CD14-positive monocyte (primary cell): Measurements from ENCODE around the gene POU6F2. TPM values are rescaled to one million over a fixed set of nuclear protein-coding genes. Genes with fewer than 3 reads are reported as not detected.
"Not testable (repeated sequence)": the region's sequence is repeated elsewhere in the genome, so short reads cannot be mapped to it uniquely, and the experiment has no call there.

Experiments
- DNase-seq, 3 donors: peaks; one replicate each; pipeline ENCODE4 v3.0.0-alpha.2; 2011 to 2022
- H2AFZ ChIP-seq: 2 replicates; pipeline ENCODE4 v1.6.0; 2012; ENCODE audit warnings: mild to moderate bottlenecking, low read depth, low read length, inconsistent platforms; ENCODE audit not compliant: insufficient read depth, poor library complexity, severe bottlenecking
- H3K27ac ChIP-seq, 2 donors: 1 replicate in 1 of 2; 2 replicates in 1 of 2; pipeline ENCODE4 v1.5.1; 2012 to 2013; ENCODE audit warnings: low read length in 2 of 2, control low read depth in 1 of 2, inconsistent platforms in 1 of 2, low read depth in 1 of 2, mild to moderate bottlenecking in 1 of 2
- H3K27me3 ChIP-seq, 2 donors: one replicate each; pipeline versions ENCODE4 v1.6.0 to v1.6.1; 2011 to 2013; ENCODE audit warnings: low read length in 2 of 2; ENCODE audit not compliant: control insufficient read depth in 2 of 2, insufficient read depth in 2 of 2
- H3K36me3 ChIP-seq, 2 donors: replicated peaks in 1 of 2; 1 replicate in 1 of 2; 2 replicates in 1 of 2; pipeline versions ENCODE4 v1.5.1 to v1.6.1; 2012 to 2013; ENCODE audit warnings: low read length in 2 of 2, control low read depth in 1 of 2, inconsistent platforms in 1 of 2, mild to moderate bottlenecking in 1 of 2; ENCODE audit not compliant: insufficient read depth in 2 of 2, control insufficient read depth in 1 of 2
- H3K4me1 ChIP-seq, 2 donors: 1 replicate in 1 of 2; 2 replicates in 1 of 2; pipeline versions ENCODE4 v1.5.1 to v1.6.1; 2012 to 2013; ENCODE audit warnings: low read length in 2 of 2, control low read depth in 1 of 2, inconsistent platforms in 1 of 2, mild to moderate bottlenecking in 1 of 2, moderate library complexity in 1 of 2; ENCODE audit not compliant: insufficient read depth in 2 of 2, control insufficient read depth in 1 of 2
- H3K4me2 ChIP-seq: replicated peaks from 2 replicates; pipeline ENCODE3; 2012; ENCODE audit warnings: low read length, moderate library complexity, mild to moderate bottlenecking; ENCODE audit not compliant: poor library complexity, severe bottlenecking; ENCODE audit errors: extremely low read depth
- H3K4me3 ChIP-seq, 3 experiments: fragments of 200-600 bp in 1 of 3; sonication (generic) in 1 of 3; replicated peaks in 1 of 3; 1 replicate in 2 of 3; 2 replicates in 1 of 3; pipeline ENCODE4 v1.5.1; 2011 to 2013; ENCODE audit warnings: low read length in 3 of 3, mild to moderate bottlenecking in 3 of 3, control low read depth in 2 of 3, low read depth in 2 of 3, inconsistent platforms in 1 of 3, moderate library complexity in 1 of 3
- H3K79me2 ChIP-seq: 2 replicates; pipeline ENCODE4 v1.6.0; 2012; ENCODE audit warnings: mild to moderate bottlenecking, control low read depth, inconsistent platforms, low read length, moderate library complexity; ENCODE audit not compliant: insufficient read depth
- H3K9ac ChIP-seq: 2 replicates; pipeline ENCODE4 v1.6.0; 2017; ENCODE audit warnings: low read length, mild to moderate bottlenecking; ENCODE audit not compliant: insufficient read depth, poor library complexity, severe bottlenecking
- H3K9me3 ChIP-seq, 2 donors: replicated peaks in 1 of 2; 1 replicate in 1 of 2; 2 replicates in 1 of 2; pipeline versions ENCODE4 v1.5.1 to v1.6.1; 2012 to 2013; ENCODE audit warnings: low read length in 2 of 2, control low read depth in 1 of 2; ENCODE audit not compliant: control insufficient read depth in 1 of 2, insufficient read depth in 1 of 2
- H4K20me1 ChIP-seq: 2 replicates; pipeline ENCODE4 v1.6.0; 2012; ENCODE audit warnings: mild to moderate bottlenecking, low read length, control low read depth, moderate library complexity; ENCODE audit not compliant: insufficient read depth
- H3K27ac Mint-ChIP-seq, 7 donors: one replicate each; pipeline ENCODE4 v1.8.0; 2020; ENCODE audit warnings: mild to moderate bottlenecking in 7 of 7, mixed read lengths in 7 of 7, moderate library complexity in 6 of 7, inconsistent platforms in 2 of 7
- H3K27me3 Mint-ChIP-seq, 3 donors: one replicate each; pipeline ENCODE4 v1.8.0; 2021 to 2022; ENCODE audit warnings: low read depth in 3 of 3, mild to moderate bottlenecking in 3 of 3, mixed read lengths in 3 of 3, moderate library complexity in 3 of 3, inconsistent platforms in 1 of 3
- H3K36me3 Mint-ChIP-seq, 2 donors: one replicate each; pipeline ENCODE4 v1.8.0; 2020; ENCODE audit warnings: mixed read lengths in 2 of 2, inconsistent platforms in 1 of 2, mild to moderate bottlenecking in 1 of 2
- H3K4me1 Mint-ChIP-seq: one replicate; pipeline ENCODE4 v1.8.0; 2020; ENCODE audit warnings: mild to moderate bottlenecking, mixed read lengths
- H3K4me3 Mint-ChIP-seq, 2 donors: one replicate each; pipeline ENCODE4 v1.8.0; 2020; ENCODE audit warnings: mild to moderate bottlenecking in 2 of 2, mixed read lengths in 2 of 2, moderate library complexity in 1 of 2
- H3K9me3 Mint-ChIP-seq, 7 donors: one replicate each; pipeline ENCODE4 v1.8.0; 2020 to 2022; ENCODE audit warnings: mixed read lengths in 7 of 7, mild to moderate bottlenecking in 6 of 7, moderate library complexity in 6 of 7, inconsistent platforms in 2 of 7
- CTCF ChIP-seq: fragments of 200-600 bp; IDR thresholded peaks from one replicate; pipeline ENCODE4 v1.8.0; 2022; ENCODE audit warnings: antibody characterized with exemption, mild to moderate bottlenecking
- WGBS: methylation state at CpG from one replicate; pipeline ENCODE4 v1.1.5; 2013; ENCODE audit warnings: missing lambda C conversion rate; ENCODE audit not compliant: insufficient coverage; 5-methylcytosine and 5-hydroxymethylcytosine counted together
- intact Hi-C, 2 donors: fragments of 100-400 bp; cut with micrococcal nuclease; formaldehyde crosslinking; loops; one replicate each; pipeline versions ENCODE4 v1.15.0 to v1.15.1; 2023
- polyA plus RNA-seq, 3 donors: library from polyadenylated mRNA; depleted of rRNA in 1 of 3; unstranded in 2 of 3; stranded (reverse) in 1 of 3; fragments of 300-500 nt in 2 of 3; fragments of >200 nt in 1 of 3; fragmentation: Illumina TruSeq in 2 of 3; gene quantifications; 1 replicate in 2 of 3; 2 replicates in 1 of 3; pipeline ENCODE4 v1.2.3, GENCODE V29; 2012 to 2021

The POU6F2 gene
- polyA plus RNA-seq, 3 donors, result not detected

- H3K27ac ChIP-seq, result no peak overlapping the region
- H3K36me3 Mint-ChIP-seq, result no peaks in the 10 kb centered on the region
- no peak overlapping the region for H2AFZ ChIP-seq
- DNase-seq, result no peak
- H3K36me3 ChIP-seq, result no peaks in the 10 kb centered on the region
- no peaks in the 10 kb centered on the region for H3K79me2 ChIP-seq
- H3K27me3 Mint-ChIP-seq, result peaks cover 0 to 3% (median 2%) of the 10 kb centered on the region in 3 donors
- no peaks in the 10 kb centered on the region for H3K27me3 ChIP-seq
- H3K9me3 ChIP-seq, result no peaks in the 10 kb centered on the region
- TF ChIP-seq CTCF, result no peak
- peaks cover 0 to 4% (median 0%) of the 10 kb centered on the region in 7 donors for H3K9me3 Mint-ChIP-seq
- no peak overlapping the region for H3K4me3 ChIP-seq
- no peak overlapping the region for H3K4me2 ChIP-seq
- no peak overlapping the region for H3K27ac Mint-ChIP-seq
- H4K20me1 ChIP-seq, result no peaks in the 10 kb centered on the region
- H3K4me3 Mint-ChIP-seq, result no peak overlapping the region
- no peaks in the 10 kb centered on the region for H3K4me1 Mint-ChIP-seq
- no peaks in the 10 kb centered on the region for H3K4me1 ChIP-seq
- no peak overlapping the region for H3K9ac ChIP-seq
- intact Hi-C loops, result no loop called here
These were observed 398.1 kb downstream of the POU6F2 start for GRCh38 chr7:39375874-39376190.

DNA sequence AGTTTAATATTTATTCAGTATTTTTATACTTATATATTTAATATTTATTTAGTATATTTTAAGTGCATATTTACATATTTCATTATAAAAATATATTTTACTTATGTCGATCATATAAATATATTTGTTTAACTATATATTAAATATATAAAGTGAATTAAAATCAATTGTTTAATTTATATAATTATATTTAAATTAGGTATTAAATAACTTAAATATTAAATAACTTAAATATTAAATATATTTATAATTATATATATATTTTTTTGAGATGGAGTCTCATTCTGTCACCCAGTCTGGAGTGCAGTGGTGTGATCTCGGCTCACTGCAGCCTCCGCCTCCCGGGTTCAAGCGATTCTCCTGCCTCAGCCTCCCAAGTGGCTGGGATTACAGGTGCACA lies 399.2 kb downstream of the POU6F2 start:
- not testable (repeated sequence) for H3K27ac ChIP-seq, H3K4me1 Mint-ChIP-seq

More for the DNA sequence above, 399.2 kb downstream of the POU6F2 start:
- H3K4me2 ChIP-seq, H3K27ac Mint-ChIP-seq, intact Hi-C loops, H4K20me1 ChIP-seq, H3K9me3 ChIP-seq, H2AFZ ChIP-seq, H3K4me3 Mint-ChIP-seq, H3K9me3 Mint-ChIP-seq, H3K36me3 ChIP-seq, DNase-seq, H3K36me3 Mint-ChIP-seq, H3K4me1 ChIP-seq, H3K9ac ChIP-seq, H3K27me3 Mint-ChIP-seq, H3K27me3 ChIP-seq, H3K4me3 ChIP-seq, H3K79me2 ChIP-seq: not testable (repeated sequence)
- 100% methylated on average over 4 of the region's 5 CpGs for WGBS
